ENCODE measurements around the gene SAAL1. TPM values are rescaled to one million over a fixed set of nuclear protein-coding genes. Genes with fewer than 3 reads are reported as not detected.

Gene SAAL1
- polyA plus RNA-seq, 1 donor (not counting 4 experiments of a cell fraction or from before 2014, with no cell fraction given) = 28.3 TPM

DNA sequence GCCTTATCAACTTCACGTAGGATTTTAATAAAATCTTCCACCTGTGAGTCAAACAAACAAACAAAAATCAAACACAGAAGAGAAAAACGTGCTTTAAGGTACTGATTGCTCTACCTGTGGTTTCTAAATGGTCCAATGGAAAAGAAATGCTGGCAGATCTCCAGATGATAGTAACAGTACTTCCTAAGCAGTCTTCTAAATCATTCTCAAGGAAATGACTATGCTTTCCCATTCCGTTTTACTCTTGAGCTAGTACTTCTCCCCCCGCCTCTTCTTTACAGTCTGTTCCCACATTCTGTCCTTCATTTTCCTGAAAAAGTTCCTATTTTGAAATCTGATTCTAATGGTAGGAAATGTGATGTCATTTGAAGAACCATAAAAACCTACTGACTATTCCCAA lies 25.4 kb downstream of the SAAL1 start:
- H4K20me1 ChIP-seq (ENCODE audit: control insufficient read depth, extremely low read depth, insufficient read depth, low read length) = no peaks in the 10 kb centered on the region
- no peak for DNase-seq (ENCODE audit: low read depth, low spot score)
- H3K9me1 ChIP-seq (ENCODE audit: control insufficient read depth, extremely low read depth, insufficient read depth, low read length) = no peaks in the 10 kb centered on the region
- no peak overlapping the region for H3K27ac ChIP-seq (ENCODE audit: control insufficient read depth, insufficient read depth, low read length)
- no peaks in the 10 kb centered on the region for H3K27me3 ChIP-seq (ENCODE audit: control insufficient read depth, extremely low read depth, insufficient read depth, low read length)
- H3K9ac ChIP-seq (ENCODE audit: control insufficient read depth, extremely low read depth, insufficient read depth, low read length) = no peak overlapping the region
- no peak overlapping the region for H3K4me3 ChIP-seq (ENCODE audit: control insufficient read depth in 2 of 3, extremely low read depth in 1 of 3, insufficient read depth in 2 of 3, low read depth in 1 of 3, low read length in 3 of 3)
- no peaks in the 10 kb centered on the region for H3K79me2 ChIP-seq (ENCODE audit: control insufficient read depth, insufficient read depth, low read length)
- FAIRE-seq = no peak
- dilution Hi-C loops (cut with MboI; ENCODE audit: extremely low pct_ligation_motif_present, low sequenced_read_pairs) = no loop called here
- H3K4me1 ChIP-seq (ENCODE audit: control insufficient read depth, extremely low read depth, insufficient read depth, low read length) = no peaks in the 10 kb centered on the region
- H3K36me3 ChIP-seq (ENCODE audit: control insufficient read depth in 2 of 2, extremely low read depth in 1 of 2, insufficient read depth in 2 of 2, low read length in 2 of 2) = peaks cover 4 to 6% of the 10 kb centered on the region in 2 experiments
- TF ChIP-seq EZH2 (IDR thresholded peaks at IDR 0.05; ENCODE audit: low read length) = no peak
- H3K9me3 ChIP-seq (ENCODE audit: control insufficient read depth, low read depth, low read length) = no peaks in the 10 kb centered on the region
- H2AFZ ChIP-seq (ENCODE audit: control insufficient read depth, low read length) = no peak overlapping the region
- H3K4me2 ChIP-seq (ENCODE audit: control insufficient read depth, extremely low read depth, insufficient read depth, low read depth, low read length) = no peak overlapping the region

- no peaks in the 10 kb centered on the region for H3K79me2 ChIP-seq (ENCODE audit: control insufficient read depth, insufficient read depth, low read length)
- no peak overlapping the region for H3K4me2 ChIP-seq (ENCODE audit: control insufficient read depth, extremely low read depth, insufficient read depth, low read depth, low read length)
- no peak overlapping the region for H2AFZ ChIP-seq (ENCODE audit: control insufficient read depth, low read length)
- no peaks in the 10 kb centered on the region for H3K27me3 ChIP-seq (ENCODE audit: control insufficient read depth, extremely low read depth, insufficient read depth, low read length)
- H3K4me1 ChIP-seq (ENCODE audit: control insufficient read depth, extremely low read depth, insufficient read depth, low read length) = no peaks in the 10 kb centered on the region
- no peak for TF ChIP-seq CTCF (optimal IDR thresholded peaks at IDR 0.05 in 1 of 3, IDR thresholded peaks at IDR 0.05 in 1 of 3, conservative IDR thresholded peaks at IDR 0.05 in 1 of 3; ENCODE audit: extremely low read depth in 1 of 3, insufficient read depth in 2 of 3, low read length in 3 of 3)
- no peak for TF ChIP-seq EZH2 (IDR thresholded peaks at IDR 0.05; ENCODE audit: low read length)
- H3K9ac ChIP-seq (ENCODE audit: control insufficient read depth, extremely low read depth, insufficient read depth, low read length) = no peak overlapping the region
- FAIRE-seq (no peak), DNase-seq (ENCODE audit: low read depth, low spot score) (no peak)
- no peaks in the 10 kb centered on the region for H3K9me3 ChIP-seq (ENCODE audit: control insufficient read depth, low read depth, low read length)
- H4K20me1 ChIP-seq (ENCODE audit: control insufficient read depth, extremely low read depth, insufficient read depth, low read length) = no peaks in the 10 kb centered on the region
- no peak overlapping the region for H3K4me3 ChIP-seq (ENCODE audit: control insufficient read depth in 2 of 3, extremely low read depth in 1 of 3, insufficient read depth in 2 of 3, low read depth in 1 of 3, low read length in 3 of 3)
- H3K9me1 ChIP-seq (ENCODE audit: control insufficient read depth, extremely low read depth, insufficient read depth, low read length) = no peaks in the 10 kb centered on the region
- no peak overlapping the region for H3K27ac ChIP-seq (ENCODE audit: control insufficient read depth, insufficient read depth, low read length)
- H3K36me3 ChIP-seq (ENCODE audit: control insufficient read depth in 2 of 2, extremely low read depth in 1 of 2, insufficient read depth in 2 of 2, low read length in 2 of 2) = peaks cover 2 to 3% of the 10 kb centered on the region in 2 experiments
- dilution Hi-C loops (cut with MboI; ENCODE audit: extremely low pct_ligation_motif_present, low sequenced_read_pairs) = no loop called here
Observed at GRCh38 chr11:18078909-18079308, 27.0 kb downstream of the SAAL1 start.

- no peaks in the 10 kb centered on the region for H3K9me3 ChIP-seq (ENCODE audit: control insufficient read depth, low read depth, low read length)
- H3K4me3 ChIP-seq (ENCODE audit: control insufficient read depth in 2 of 3, extremely low read depth in 1 of 3, insufficient read depth in 2 of 3, low read depth in 1 of 3, low read length in 3 of 3) = no peak overlapping the region
- FAIRE-seq = no peak
- H3K9ac ChIP-seq (ENCODE audit: control insufficient read depth, extremely low read depth, insufficient read depth, low read length) = no peak overlapping the region
- H3K9me1 ChIP-seq (ENCODE audit: control insufficient read depth, extremely low read depth, insufficient read depth, low read length) = no peaks in the 10 kb centered on the region
- H3K4me2 ChIP-seq (ENCODE audit: control insufficient read depth, extremely low read depth, insufficient read depth, low read depth, low read length) = no peak overlapping the region
- no peak overlapping the region for H2AFZ ChIP-seq (ENCODE audit: control insufficient read depth, low read length)
- TF ChIP-seq EZH2 (IDR thresholded peaks at IDR 0.05; ENCODE audit: low read length) = no peak
- no peak for TF ChIP-seq CTCF (optimal IDR thresholded peaks at IDR 0.05 in 1 of 3, IDR thresholded peaks at IDR 0.05 in 1 of 3, conservative IDR thresholded peaks at IDR 0.05 in 1 of 3; ENCODE audit: extremely low read depth in 1 of 3, insufficient read depth in 2 of 3, low read length in 3 of 3)
- H3K27me3 ChIP-seq (ENCODE audit: control insufficient read depth, extremely low read depth, insufficient read depth, low read length) = no peaks in the 10 kb centered on the region
- dilution Hi-C loops (cut with MboI; ENCODE audit: extremely low pct_ligation_motif_present, low sequenced_read_pairs) = no loop called here
- no peaks in the 10 kb centered on the region for H4K20me1 ChIP-seq (ENCODE audit: control insufficient read depth, extremely low read depth, insufficient read depth, low read length)
- DNase-seq (ENCODE audit: low read depth, low spot score) = no peak
- no peak overlapping the region for H3K27ac ChIP-seq (ENCODE audit: control insufficient read depth, insufficient read depth, low read length)
- H3K79me2 ChIP-seq (ENCODE audit: control insufficient read depth, insufficient read depth, low read length) = no peaks in the 10 kb centered on the region
- H3K36me3 ChIP-seq (ENCODE audit: control insufficient read depth in 2 of 2, extremely low read depth in 1 of 2, insufficient read depth in 2 of 2, low read length in 2 of 2) = peaks cover 0 to 3% of the 10 kb centered on the region in 2 experiments
- H3K4me1 ChIP-seq (ENCODE audit: control insufficient read depth, extremely low read depth, insufficient read depth, low read length) = no peaks in the 10 kb centered on the region
Observed at GRCh38 chr11:18075444-18075843, 30.4 kb downstream of the SAAL1 start.

All from keratinocyte (primary cell).